ENCODE results near the gene NFIB.

NFIB gene

GRCh38 chr9:14179449-14179848 is 134.5 kb downstream of the NFIB start:
- no peak for DNase-seq

- no peak for DNase-seq
Measured at GRCh38 chr9:14175778-14176177, 138.2 kb downstream of the NFIB start.

GRCh38 chr9:14173713-14174112 is 140.2 kb downstream of the NFIB start:
- no peak for DNase-seq

- no peak for DNase-seq
Measured at GRCh38 chr9:14170973-14171596, 142.9 kb downstream of the NFIB start.

GRCh38 chr9:14170392-14170931 is 143.5 kb downstream of the NFIB start:
- no peak for DNase-seq

- DNase-seq, result no peak
Measured at GRCh38 chr9:14168381-14168780, 145.6 kb downstream of the NFIB start.

GRCh38 chr9:14165376-14166035 is 148.4 kb downstream of the NFIB start:
- no peak for DNase-seq

- no peak for DNase-seq
Measured at GRCh38 chr9:14164908-14165307, 149.0 kb downstream of the NFIB start.

GRCh38 chr9:14159440-14160216 is 154.3 kb downstream of the NFIB start:
- DNase-seq, result no peak

GRCh38 chr9:14158916-14159315 is 155.0 kb downstream of the NFIB start:
- no peak for DNase-seq

GRCh38 chr9:14158136-14158813 is 155.7 kb downstream of the NFIB start:
- DNase-seq, result no peak

- DNase-seq, result no peak
Measured at GRCh38 chr9:14157191-14157590, 156.8 kb downstream of the NFIB start.

GRCh38 chr9:14156046-14156445 is 157.9 kb downstream of the NFIB start:
- DNase-seq, result no peak

- no peak for DNase-seq
Measured at GRCh38 chr9:14155237-14155636, 158.7 kb downstream of the NFIB start.

GRCh38 chr9:14153310-14153720 is 160.6 kb downstream of the NFIB start:
- no peak for DNase-seq

- DNase-seq, result no peak
Measured at GRCh38 chr9:14151451-14151850, 162.5 kb downstream of the NFIB start.

- no peak for DNase-seq
Measured at GRCh38 chr9:14148501-14149103, 165.3 kb downstream of the NFIB start.

- no peak for DNase-seq
Measured at GRCh38 chr9:14147738-14148137, 166.2 kb downstream of the NFIB start.

- DNase-seq, result no peak
Measured at GRCh38 chr9:14146201-14146874, 167.6 kb downstream of the NFIB start.

- DNase-seq, result no peak
Measured at GRCh38 chr9:14144215-14144614, 169.7 kb downstream of the NFIB start.

- DNase-seq, result no peak
Measured at GRCh38 chr9:14141699-14142098, 172.2 kb downstream of the NFIB start.

GRCh38 chr9:14140096-14140697 is 173.7 kb downstream of the NFIB start:
- DNase-seq, result no peak
